ENCODE measurements around the gene ID2. TPM values are rescaled to one million over a fixed set of nuclear protein-coding genes. Genes with fewer than 3 reads are reported as not detected.

The ID2 gene
- total RNA-seq, 1 experiment from 2014 or later = 90.9 TPM

GRCh38 chr2:8680822-8681760 lies 765 bp upstream of the ID2 start:
- POLR2A ChIA-PET = interaction anchor here (0.6 to 3.2 kb wide), 29 partner anchors 11 to 1254 kb away, joined by 3 to 50 read pairs (median 4); partner anchors contain the start of gene MBOAT2
- H3K4me3 ChIP-seq (ENCODE audit: low read depth, low read length) = peak overlapping the region; percentile 75
- peak overlapping the region; percentile 85 for H3K27ac Mint-ChIP-seq (ENCODE audit: unreplicated experiment)
- peaks cover 65% of the 10 kb centered on the region for H3K36me3 Mint-ChIP-seq (ENCODE audit: insufficient read depth, unreplicated experiment)
- intact Hi-C loops (cut with micrococcal nuclease; ENCODE audit: unreplicated experiment) = loop anchor here (1.0 to 10.0 kb wide), 8 partner anchors 54 to 996 kb away; no protein-coding TSS in a partner anchor
- H3K9me3 ChIP-seq = no peaks in the 10 kb centered on the region
- no peaks in the 10 kb centered on the region for H3K27me3 Mint-ChIP-seq (ENCODE audit: insufficient read depth, unreplicated experiment)
- peak; percentile 83 to 93 for DNase-seq
- no TSS peak for BruUV-seq (replicated peaks)
- peaks cover 13% of the 10 kb centered on the region for H3K4me1 ChIP-seq
- peak in 1 of 2 experiments; percentile 3 for TF ChIP-seq CTCF (IDR thresholded peaks at IDR 0.05; ENCODE audit: insufficient read depth in 1 of 2, low read depth in 1 of 2, low read length in 1 of 2, severe bottlenecking in 1 of 2, unreplicated experiment in 1 of 2)
- CTCF ChIA-PET = interaction anchor here (0.6 to 2.9 kb wide), 8 partner anchors 54 to 1768 kb away, joined by 3 to 23 read pairs (median 6); no protein-coding TSS in a partner anchor
- H3K4me1 Mint-ChIP-seq (ENCODE audit: low read depth, unreplicated experiment) = peaks cover 6% of the 10 kb centered on the region
- H3K9me3 Mint-ChIP-seq (ENCODE audit: unreplicated experiment) = no peaks in the 10 kb centered on the region
- H3K36me3 ChIP-seq (ENCODE audit: control insufficient read depth, insufficient read depth, low read length) = no peaks in the 10 kb centered on the region
- peak overlapping the region; percentile 81 for H3K4me3 Mint-ChIP-seq (ENCODE audit: unreplicated experiment)
- H3K27me3 ChIP-seq (replicated peaks; ENCODE audit: control insufficient read depth, insufficient read depth, low read length) = no peaks in the 10 kb centered on the region

GRCh38 chr2:8682719-8683667 lies 1.1 kb downstream of the ID2 start:
- no peaks in the 10 kb centered on the region for H3K27me3 ChIP-seq (replicated peaks; ENCODE audit: control insufficient read depth, insufficient read depth, low read length)
- no peaks in the 10 kb centered on the region for H3K36me3 ChIP-seq (ENCODE audit: control insufficient read depth, insufficient read depth, low read length)
- peaks cover 7% of the 10 kb centered on the region for H3K4me1 ChIP-seq
- TSS peak; percentile 62 for BruUV-seq (replicated peaks)
- Mint-ChIP-seq H3K4me1 (ENCODE audit: low read depth, unreplicated experiment) (peaks cover 6% of the 10 kb centered on the region), H3K9me3 (ENCODE audit: unreplicated experiment) (peaks cover 9% of the 10 kb centered on the region), H3K27ac (ENCODE audit: unreplicated experiment) (peak overlapping the region; percentile 85), H3K27me3 (ENCODE audit: insufficient read depth, unreplicated experiment) (no peaks in the 10 kb centered on the region), H3K36me3 (ENCODE audit: insufficient read depth, unreplicated experiment) (peaks cover 58% of the 10 kb centered on the region), H3K4me3 (ENCODE audit: unreplicated experiment) (peak overlapping the region; percentile 81)
- TF ChIP-seq CTCF (IDR thresholded peaks at IDR 0.05; ENCODE audit: insufficient read depth in 1 of 2, low read depth in 1 of 2, low read length in 1 of 2, severe bottlenecking in 1 of 2, unreplicated experiment in 1 of 2) = no peak
- peak overlapping the region; percentile 69 for H3K4me3 ChIP-seq (ENCODE audit: low read depth, low read length)
- ChIA-PET POLR2A (interaction anchor here (0.8 to 3.2 kb wide), 5 partner anchors 51 to 143 kb away, joined by 3 to 36 read pairs (median 26); no protein-coding TSS in a partner anchor), CTCF (interaction anchor here (2.9 kb wide), 1 partner anchor 55 kb away, joined by 23 read pairs; no protein-coding TSS in a partner anchor)
- no peaks in the 10 kb centered on the region for H3K9me3 ChIP-seq
- intact Hi-C loops (cut with micrococcal nuclease; ENCODE audit: unreplicated experiment) = loop anchor here (5.0 to 10.0 kb wide), 4 partner anchors 338 to 998 kb away; no protein-coding TSS in a partner anchor
- DNase-seq = peak in 1 of 2 experiments; percentile 43

Measured in Caco-2 (cell line).